H1 (cell line): ENCODE measurements around the gene ALK. TPM values are rescaled to one million over a fixed set of nuclear protein-coding genes. Genes with fewer than 3 reads are reported as not detected.

Experiments used
- CTCF ChIA-PET: fragments of 300-600 bp; sonication (Branson Sonifier 250); formaldehyde crosslinking; loops from one replicate; lab custom pipeline; 2021; ENCODE audit not compliant: partially characterized antibody; lab: Charles Lee
- POLR2A ChIA-PET: fragments of 300-600 bp; sonication (Branson Sonifier 250); formaldehyde crosslinking; loops from one replicate; lab custom pipeline; 2021; ENCODE audit warnings: inconsistent platforms; ENCODE audit not compliant: partially characterized antibody; lab: Charles Lee
- DNase-seq, 2 experiments: peaks; one replicate each; pipeline versions ENCODE4 v3.0.0 to v3.0.0-alpha.2; 2010 to 2022; ENCODE audit warnings: low spot score in 2 of 2, low read depth in 1 of 2, mixed read lengths in 1 of 2
- FAIRE-seq: peaks from 2 replicates; lab custom pipeline; 2011; peaks lifted over from hg19 to GRCh38; lab: Jason Lieb, UNC
- H2AFZ ChIP-seq: 2 replicates; pipeline ENCODE4 v1.8.1; 2012; ENCODE audit warnings: low read length, inconsistent platforms
- H2AK5ac ChIP-seq: 2 replicates; pipeline ENCODE4 v1.6.1; 2013; ENCODE audit warnings: low read depth, low read length
- H2BK120ac ChIP-seq: replicated peaks from 2 replicates; pipeline ENCODE3; 2013; ENCODE audit warnings: low read depth, low read length, inconsistent platforms
- H2BK12ac ChIP-seq: 2 replicates; pipeline ENCODE4 v1.6.1; 2013; ENCODE audit warnings: low read depth, low read length
- H2BK15ac ChIP-seq: 2 replicates; pipeline ENCODE4 v1.6.1; 2013; ENCODE audit warnings: low read length
- H2BK20ac ChIP-seq: 2 replicates; pipeline ENCODE4 v1.6.1; 2013; ENCODE audit warnings: low read length
- H2BK5ac ChIP-seq: 2 replicates; pipeline ENCODE4 v1.6.1; 2013; ENCODE audit warnings: low read depth, low read length
- H3K14ac ChIP-seq: 2 replicates; pipeline ENCODE4 v1.6.1; 2013; ENCODE audit warnings: inconsistent platforms; ENCODE audit not compliant: insufficient read length
- H3K18ac ChIP-seq: 2 replicates; pipeline ENCODE4 v1.6.1; 2013; ENCODE audit warnings: low read length; ENCODE audit errors: extremely low read depth
- H3K23ac ChIP-seq: 2 replicates; pipeline ENCODE4 v1.6.1; 2013; ENCODE audit warnings: inconsistent platforms; ENCODE audit not compliant: insufficient read length
- H3K23me2 ChIP-seq: 2 replicates; pipeline ENCODE4 v1.6.1; 2013; ENCODE audit warnings: low read depth, low read length
- H3K27ac ChIP-seq: 2 replicates; pipeline ENCODE4 v1.6.1; 2011; ENCODE audit warnings: low read depth, low read length, inconsistent platforms
- H3K27me3 ChIP-seq, 4 experiments: replicated peaks in 1 of 4; 1 replicate in 1 of 4; 2 replicates in 3 of 4; pipeline versions ENCODE4 v1.6.1 to v1.8.1; 2011 to 2013; ENCODE audit warnings: low read length in 3 of 4, mild to moderate bottlenecking in 3 of 4, inconsistent platforms in 2 of 4, mixed read lengths in 2 of 4, moderate library complexity in 1 of 4; ENCODE audit not compliant: control insufficient read depth in 3 of 4, insufficient read depth in 3 of 4; ENCODE audit errors: extremely low read depth in 1 of 4
- H3K36me3 ChIP-seq, 4 experiments: 2 replicates each; pipeline versions ENCODE4 v1.6.1 to v1.8.1; 2011 to 2013; ENCODE audit warnings: mild to moderate bottlenecking in 4 of 4, low read length in 3 of 4, moderate library complexity in 2 of 4, control low read depth in 1 of 4, inconsistent platforms in 1 of 4; ENCODE audit not compliant: insufficient read depth in 4 of 4, control insufficient read depth in 2 of 4
- H3K4ac ChIP-seq: replicated peaks from 2 replicates; pipeline ENCODE3; 2013; ENCODE audit warnings: low read length, low read depth, mixed read lengths, inconsistent platforms; ENCODE audit not compliant: insufficient read length
- H3K4me1 ChIP-seq, 4 experiments: replicated peaks in 1 of 4; 1 replicate in 1 of 4; 2 replicates in 3 of 4; pipeline versions ENCODE4 v1.6.1 to v1.8.1; 2011 to 2013; ENCODE audit warnings: low read length in 3 of 4, inconsistent platforms in 2 of 4, mixed read lengths in 1 of 4; ENCODE audit not compliant: insufficient read depth in 4 of 4, control insufficient read depth in 3 of 4
- H3K4me2 ChIP-seq, 2 experiments: 2 replicates each; pipeline versions ENCODE4 v1.6.1 to v1.8.1; 2011 to 2013; ENCODE audit warnings: low read depth in 2 of 2, low read length in 2 of 2, control low read depth in 1 of 2, inconsistent platforms in 1 of 2, mild to moderate bottlenecking in 1 of 2; ENCODE audit not compliant: insufficient read depth in 1 of 2
- H3K4me3 ChIP-seq, 4 experiments: fragments of 200-600, 300-600 bp in 1 of 4; sonication (generic), shearing (Covaris generic), sonication (Bioruptor Twin) in 1 of 4; 2 replicates each; pipeline versions ENCODE4 v1.5.1 to v1.8.1; 2011 to 2016; ENCODE audit warnings: low read length in 4 of 4, low read depth in 3 of 4, control low read depth in 2 of 4, inconsistent platforms in 2 of 4, mild to moderate bottlenecking in 2 of 4, mixed read lengths in 1 of 4, moderate library complexity in 1 of 4; ENCODE audit not compliant: insufficient read depth in 2 of 4; ENCODE audit errors: extremely low read depth in 1 of 4
- H3K56ac ChIP-seq: replicated peaks from 2 replicates; pipeline ENCODE3; 2013; ENCODE audit warnings: low read depth, mild to moderate bottlenecking, mixed read lengths, low read length, inconsistent platforms; ENCODE audit not compliant: insufficient read length
- H3K79me1 ChIP-seq: 2 replicates; pipeline ENCODE4 v1.6.1; 2013; ENCODE audit warnings: low read depth, low read length, control low read depth
- H3K79me2 ChIP-seq, 2 experiments: 2 replicates each; pipeline versions ENCODE4 v1.6.1 to v1.8.1; 2012 to 2013; ENCODE audit warnings: low read length in 2 of 2, mild to moderate bottlenecking in 2 of 2, inconsistent platforms in 1 of 2; ENCODE audit not compliant: insufficient read depth in 2 of 2, control insufficient read depth in 1 of 2
- H3K9ac ChIP-seq, 4 experiments: replicated peaks in 1 of 4; 1 replicate in 1 of 4; 2 replicates in 3 of 4; pipeline versions ENCODE4 v1.6.1 to v1.8.1; 2011 to 2013; ENCODE audit warnings: low read depth in 3 of 4, low read length in 3 of 4, control low read depth in 2 of 4, mild to moderate bottlenecking in 2 of 4, moderate library complexity in 2 of 4, inconsistent platforms in 1 of 4; ENCODE audit errors: extremely low read depth in 1 of 4
- H3K9me3 ChIP-seq, 2 experiments: 2 replicates each; pipeline versions ENCODE4 v1.6.1 to v1.8.1; 2012 to 2013; ENCODE audit warnings: mild to moderate bottlenecking in 2 of 2, moderate library complexity in 2 of 2, control low read depth in 1 of 2, inconsistent platforms in 1 of 2, low read depth in 1 of 2, low read length in 1 of 2, mixed read lengths in 1 of 2; ENCODE audit not compliant: insufficient read depth in 2 of 2
- H4K20me1 ChIP-seq, 2 experiments: replicated peaks in 1 of 2; 2 replicates each; pipeline versions ENCODE3 to v1.8.1; 2011 to 2013; ENCODE audit warnings: inconsistent platforms in 2 of 2, low read length in 2 of 2, mild to moderate bottlenecking in 1 of 2; ENCODE audit not compliant: insufficient read depth in 2 of 2, control insufficient read depth in 1 of 2
- H4K5ac ChIP-seq: 2 replicates; pipeline ENCODE4 v1.6.1; 2013; ENCODE audit warnings: low read length, low read depth, mixed read lengths, inconsistent platforms; ENCODE audit not compliant: insufficient read length
- H4K8ac ChIP-seq: 2 replicates; pipeline ENCODE4 v1.8.0; 2013; ENCODE audit warnings: mild to moderate bottlenecking, moderate library complexity, low read length, inconsistent platforms; ENCODE audit not compliant: insufficient read depth; ENCODE audit errors: extremely low read depth
- H4K91ac ChIP-seq: replicated peaks from 2 replicates; pipeline ENCODE3; 2013; ENCODE audit warnings: low read length, mixed read lengths, inconsistent platforms; ENCODE audit not compliant: insufficient read length
- ASH2L ChIP-seq: fragments of 200-600, 300-600 bp; sonication (generic); IDR thresholded peaks from one replicate; pipeline ENCODE4 v1.7.1; 2017; ENCODE audit warnings: low read length
- BACH1 ChIP-seq: IDR thresholded peaks from 2 replicates; pipeline ENCODE4 v1.6.1; 2012; ENCODE audit warnings: low read length, improper control_type of control experiment
- BCL11A ChIP-seq, 2 experiments: IDR thresholded peaks; one replicate each; pipeline ENCODE4 v1.6.1; 2011; ENCODE audit warnings: low read depth in 2 of 2, low read length in 2 of 2, mild to moderate bottlenecking in 2 of 2
- CBX8 ChIP-seq: fragments of 300-800, 300-1000 bp; sonication (generic); IDR thresholded peaks from 2 replicates; pipeline ENCODE4 v1.7.1; 2016; ENCODE audit warnings: low read depth, low read length, borderline replicate concordance
- KDM4A ChIP-seq: IDR thresholded peaks from one replicate; pipeline ENCODE4 v1.7.1; 2012; ENCODE audit warnings: low read depth, mild to moderate bottlenecking, moderate library complexity, low read length, inconsistent platforms; ENCODE audit not compliant: severe bottlenecking
- RFX5 ChIP-seq: IDR thresholded peaks from 2 replicates; pipeline ENCODE4 v1.6.1; 2011; ENCODE audit warnings: low read depth, low read length, improper control_type of control experiment, borderline replicate concordance
- SIX5 ChIP-seq: IDR thresholded peaks from 2 replicates; pipeline ENCODE4 v1.6.1; 2011; ENCODE audit warnings: mild to moderate bottlenecking, low read depth, low read length
- TAF1 ChIP-seq: IDR thresholded peaks from 2 replicates; pipeline ENCODE4 v1.6.1; 2011; ENCODE audit warnings: mild to moderate bottlenecking, low read depth, low read length
- TAF7 ChIP-seq: optimal IDR thresholded peaks from 2 replicates; pipeline ENCODE3; 2011; ENCODE audit warnings: low read depth, mild to moderate bottlenecking, inconsistent platforms, low read length, moderate library complexity, borderline replicate concordance
- ZNF274 ChIP-seq: IDR thresholded peaks from 2 replicates; pipeline ENCODE4 v1.7.0; 2012; ENCODE audit warnings: low read length, borderline replicate concordance; ENCODE audit errors: extremely low read depth
- WGBS, 2 experiments: shearing (Covaris generic) in 1 of 2; methylation state at CpG; one replicate each; pipeline versions ENCODE4 v1.1.6 to v1.1.7; 2013 to 2015; ENCODE audit warnings: low lambda C conversion rate in 2 of 2, mixed read lengths in 2 of 2, inconsistent platforms in 1 of 2, low coverage in 1 of 2, missing lambda C conversion rate in 1 of 2; ENCODE audit not compliant: insufficient replicate concordance in 2 of 2, insufficient coverage in 1 of 2, insufficient read length in 1 of 2; ENCODE audit errors: extremely low coverage in 1 of 2, missing lambda C conversion rate in 1 of 2; 5-methylcytosine and 5-hydroxymethylcytosine counted together
- polyA plus RNA-seq, 7 experiments: library from polyadenylated mRNA; depleted of rRNA in 3 of 7; stranded (reverse) in 5 of 7; unstranded in 2 of 7; fragments of >200 nt in 5 of 7; fragments of 200-250 nt in 2 of 7; gene quantifications; 1 replicate in 5 of 7; 2 replicates in 1 of 7; 4 replicates in 1 of 7; pipeline versions ENCODE4 v1.2.1 to v1.2.3, GENCODE V29; 2011 to 2013; ENCODE audit warnings: missing spikeins in 2 of 7, mixed read lengths in 2 of 7
- total RNA-seq: library from RNA; stranded (reverse); fragmentation: NEBNext Ultra II Directional; extraction: Animal tissue kit (Norgen Biotek cat#: 25700); gene quantifications from 2 replicates; pipeline ENCODE4 v1.2.1, GENCODE V29; 2021
- TF ChIP-seq, protein P1 (sequence below): IDR thresholded peaks from 2 replicates; pipeline ENCODE4 v1.6.1; 2012; ENCODE audit warnings: low read length, inconsistent platforms

ALK gene
- total and polyA plus RNA-seq, 2 of the 8 experiments (the other 6 are each of a cell fraction or from before 2014, with no cell fraction given): 0.02 to 0.09 TPM

- Histone ChIP-seq H3K9me3 (0 out of 4 replicates have a peak, but pooled peaks cover 0 to 4% of the 10 kb centered on the region in 2 experiments), H2BK120ac (no peak overlapping the region), H3K56ac (no peak overlapping the region), H4K5ac (no peak overlapping the region), H3K79me2 (no peaks in the 10 kb centered on the region), H3K4me3 (no peak overlapping the region), H3K14ac (no peak overlapping the region), H3K9ac (no peak overlapping the region), H3K27me3 (no peaks in the 10 kb centered on the region), H3K4ac (no peak overlapping the region), H3K4me2 (no peak overlapping the region), H3K27ac (no peak overlapping the region), H3K79me1 (no peaks in the 10 kb centered on the region), H3K23ac (no peak overlapping the region), H3K23me2 (no peaks in the 10 kb centered on the region), H3K36me3 (no peaks in the 10 kb centered on the region; a peak in 2 of 8 replicates), H2BK20ac (no peak overlapping the region), H2AFZ (no peak overlapping the region), H2BK5ac (no peak overlapping the region), H3K4me1 (0 out of 7 replicates have a peak, but pooled peaks cover 0 to 2% (median 0%) of the 10 kb centered on the region in 4 experiments), H4K91ac (no peak overlapping the region), H3K18ac (no peak overlapping the region), H2AK5ac (no peak overlapping the region), H2BK12ac (no peak overlapping the region), H4K20me1 (no peaks in the 10 kb centered on the region), H4K8ac (no peak overlapping the region), H2BK15ac (no peak overlapping the region)
- CTCF ChIA-PET: interaction anchor here (0.5 to 2.0 kb wide), 4 partner anchors 10 to 307 kb away, joined by 3 to 4 read pairs (median 4); no protein-coding TSS in a partner anchor
- TF ChIP-seq BACH1 (no peak), RFX5 (no peak), ZNF274 (no peak), ASH2L (no peak), KDM4A (no peak), BCL11A (IDR thresholded peaks at IDR 0.05; ENCODE audit: low read depth in 2 of 2, low read length in 2 of 2) (no peak), CBX8 (no peak), TAF7 (no peak), TAF1 (no peak), SIX5 (no peak)
- TF ChIP-seq, protein P1, sequence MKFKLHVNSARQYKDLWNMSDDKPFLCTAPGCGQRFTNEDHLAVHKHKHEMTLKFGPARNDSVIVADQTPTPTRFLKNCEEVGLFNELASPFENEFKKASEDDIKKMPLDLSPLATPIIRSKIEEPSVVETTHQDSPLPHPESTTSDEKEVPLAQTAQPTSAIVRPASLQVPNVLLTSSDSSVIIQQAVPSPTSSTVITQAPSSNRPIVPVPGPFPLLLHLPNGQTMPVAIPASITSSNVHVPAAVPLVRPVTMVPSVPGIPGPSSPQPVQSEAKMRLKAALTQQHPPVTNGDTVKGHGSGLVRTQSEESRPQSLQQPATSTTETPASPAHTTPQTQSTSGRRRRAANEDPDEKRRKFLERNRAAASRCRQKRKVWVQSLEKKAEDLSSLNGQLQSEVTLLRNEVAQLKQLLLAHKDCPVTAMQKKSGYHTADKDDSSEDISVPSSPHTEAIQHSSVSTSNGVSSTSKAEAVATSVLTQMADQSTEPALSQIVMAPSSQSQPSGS: no peak
- POLR2A ChIA-PET: no interaction called here
- FAIRE-seq (no peak), DNase-seq (no peak)
- 94% methylated on average over 1 of the region's 1 CpG; no CpG with 5 or more reads in 1 of the 2 experiments for WGBS, 2 experiments
Observed at GRCh38 chr2:29535188-29535587, 386.2 kb downstream of the ALK start.
